GM19468 (cell line): ENCODE data around the gene CD247.

Experiments used
- ATAC-seq: cut with Tn5 transposase; IDR thresholded peaks from one replicate; pipeline ENCODE4 v1.9.1; 2021; ENCODE audit warnings: mild to moderate bottlenecking, moderate library complexity, moderate number of reproducible peaks; ENCODE audit not compliant: unreplicated experiment; ENCODE audit errors: extremely low read depth

The CD247 gene

DNA sequence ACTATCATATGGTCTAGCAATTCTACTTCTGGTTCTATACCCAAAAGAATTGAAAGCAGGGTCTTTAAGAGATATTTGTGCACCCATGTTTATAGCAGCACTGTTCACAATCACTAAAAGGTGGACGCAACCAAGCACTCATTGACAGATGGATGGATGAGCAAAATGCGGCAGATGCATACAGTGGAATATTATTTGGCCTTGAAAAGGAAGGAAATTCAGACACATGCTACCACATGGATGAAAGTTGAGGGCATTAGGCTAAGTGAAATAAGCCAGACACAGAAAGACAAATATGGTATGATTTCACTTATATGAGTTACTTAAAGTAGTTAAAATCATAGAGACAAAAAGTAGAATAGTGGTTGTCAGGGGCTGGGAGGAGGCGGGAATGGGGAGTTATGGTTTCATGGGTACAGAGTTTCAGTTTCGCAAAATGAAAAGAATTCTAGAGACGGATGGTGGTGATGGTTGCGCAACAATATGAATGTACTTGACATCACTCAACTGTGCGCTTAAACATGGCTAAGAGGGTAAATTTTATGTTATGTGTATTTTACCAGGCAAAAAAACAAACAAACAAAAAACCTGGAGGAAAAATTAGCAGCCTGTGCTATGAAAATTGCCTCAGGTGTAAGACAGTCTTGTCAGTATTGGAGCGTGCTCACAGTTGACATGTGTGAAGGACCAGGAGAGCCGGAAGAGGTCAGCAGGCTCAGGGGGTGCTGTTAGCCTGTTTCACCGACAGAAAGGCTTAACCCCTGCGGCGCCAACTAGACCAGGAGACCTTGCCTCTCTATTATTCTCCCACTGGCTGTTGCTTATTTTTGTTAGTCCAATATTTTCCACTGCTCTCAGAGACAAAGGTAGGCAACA, 26.5 kb downstream of the CD247 start:
- no peak for ATAC-seq

- ATAC-seq, result no peak
These were observed 27.6 kb downstream of the CD247 start for GRCh38 chr1:167490765-167491164.

GRCh38 chr1:167489571-167490340, 28.6 kb downstream of the CD247 start:
- ATAC-seq, result no peak

- ATAC-seq, result no peak
These were observed 29.5 kb downstream of the CD247 start for GRCh38 chr1:167488786-167489185.

DNA sequence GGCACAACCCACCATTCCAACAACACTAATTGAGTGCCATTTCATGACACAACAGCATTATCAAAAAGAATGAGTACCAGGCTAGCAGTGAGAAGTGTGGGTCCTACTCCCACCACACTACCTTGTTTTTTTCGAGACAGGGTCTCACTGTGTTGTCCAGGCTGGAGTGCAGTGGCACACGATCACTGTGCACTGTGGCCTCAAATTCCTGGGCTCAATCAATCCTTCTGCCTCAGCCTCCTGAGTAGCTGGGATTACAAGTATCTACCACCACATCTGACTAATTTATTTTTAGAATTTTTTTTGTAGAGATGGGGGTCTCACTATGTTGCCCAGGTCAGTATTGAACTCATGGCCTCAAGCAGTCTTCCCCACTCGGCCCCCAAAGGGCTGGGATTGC, 30.7 kb downstream of the CD247 start:
- ATAC-seq, result no peak

DNA sequence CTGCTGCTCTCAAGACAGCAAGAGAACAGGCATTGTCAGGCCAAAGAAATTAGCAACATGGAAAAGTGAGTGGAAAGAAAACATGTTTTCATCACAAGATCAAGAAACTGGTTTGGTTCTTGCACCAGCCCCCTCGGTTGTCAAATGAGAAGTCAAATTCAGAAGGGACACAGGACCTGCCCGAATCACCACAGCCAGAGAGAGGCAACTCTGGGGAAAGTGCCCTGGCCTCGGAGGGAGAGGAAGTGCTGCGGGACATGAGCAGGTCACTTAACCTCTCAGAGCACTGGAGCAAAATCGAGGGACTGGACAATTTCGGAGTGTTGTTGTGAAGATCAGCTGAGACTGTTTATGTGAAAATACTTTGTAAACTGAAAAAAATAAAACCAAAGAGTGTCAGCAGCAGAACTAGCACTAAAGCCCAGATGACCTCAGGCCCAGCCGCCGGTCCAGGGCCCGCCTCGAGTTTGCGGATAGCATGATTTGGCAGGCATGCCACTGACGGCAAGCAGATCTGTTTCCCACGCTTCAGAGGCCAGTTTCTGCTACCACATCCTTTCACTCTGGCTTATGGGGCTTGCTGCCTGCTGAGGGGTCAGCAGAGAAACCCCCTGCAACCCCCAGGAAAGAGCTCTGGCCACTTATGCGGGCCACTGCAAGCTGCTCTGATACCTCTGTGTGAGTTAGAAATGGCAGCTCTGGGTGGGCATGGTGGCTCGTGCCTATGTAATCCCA, 32.1 kb downstream of the CD247 start:
- ATAC-seq, result no peak

DNA sequence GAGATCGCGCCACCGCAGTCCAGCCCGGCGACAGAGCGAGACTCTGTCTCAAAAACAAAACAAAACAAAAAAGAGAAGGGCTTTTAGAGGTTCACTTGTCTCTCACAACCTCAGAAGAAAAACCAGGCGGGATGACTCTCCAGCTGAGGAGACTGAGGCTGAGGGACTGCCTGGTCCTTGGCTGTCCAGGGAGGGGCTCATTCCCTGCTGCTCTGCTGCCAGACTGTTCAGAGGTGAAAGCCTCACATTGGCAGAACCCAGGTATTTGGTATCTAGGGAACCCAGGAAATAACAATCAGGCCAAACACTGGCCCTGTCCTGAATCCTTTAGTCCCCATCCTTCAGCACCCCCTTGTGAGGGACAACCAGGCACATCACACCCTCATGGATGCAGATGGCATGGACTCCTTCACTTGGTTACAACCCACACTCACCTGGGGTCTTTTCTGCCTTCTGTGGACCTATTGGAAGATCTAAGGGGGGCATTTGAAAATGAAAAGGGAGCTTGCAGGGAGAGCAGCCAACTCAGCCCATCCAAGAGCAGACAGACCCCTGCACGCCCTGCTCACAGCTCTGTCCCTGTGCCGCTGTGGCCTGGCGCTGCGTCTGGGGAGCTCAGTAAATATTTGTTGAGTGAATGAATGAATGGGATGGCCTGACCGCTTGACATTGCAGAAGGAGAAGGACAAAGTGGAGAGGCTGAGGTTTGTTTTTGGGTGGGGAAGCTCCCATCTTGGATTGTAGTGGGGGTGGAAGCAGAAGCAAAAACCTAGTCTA, 33.4 kb downstream of the CD247 start:
- no peak for ATAC-seq

DNA sequence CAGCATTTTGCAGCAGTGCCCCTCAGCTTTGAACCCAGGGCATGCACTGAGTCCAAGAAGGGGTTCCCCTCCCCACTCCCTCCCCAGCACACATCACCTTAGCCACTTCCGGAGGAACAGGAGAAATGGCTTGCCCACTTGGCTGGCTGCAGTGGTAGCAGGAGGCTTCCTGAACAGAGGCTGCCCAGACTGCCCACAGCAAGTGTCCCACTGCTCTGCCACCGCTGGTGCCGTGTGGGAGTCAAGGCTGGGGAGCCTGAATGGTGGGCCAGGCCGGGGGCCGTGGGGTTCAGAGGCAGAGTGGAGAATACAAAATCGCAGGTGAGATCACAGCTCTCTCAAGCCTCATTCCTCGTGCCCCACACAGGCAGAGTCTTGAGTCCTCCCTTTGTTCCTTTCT, 34.5 kb downstream of the CD247 start:
- no peak for ATAC-seq

DNA sequence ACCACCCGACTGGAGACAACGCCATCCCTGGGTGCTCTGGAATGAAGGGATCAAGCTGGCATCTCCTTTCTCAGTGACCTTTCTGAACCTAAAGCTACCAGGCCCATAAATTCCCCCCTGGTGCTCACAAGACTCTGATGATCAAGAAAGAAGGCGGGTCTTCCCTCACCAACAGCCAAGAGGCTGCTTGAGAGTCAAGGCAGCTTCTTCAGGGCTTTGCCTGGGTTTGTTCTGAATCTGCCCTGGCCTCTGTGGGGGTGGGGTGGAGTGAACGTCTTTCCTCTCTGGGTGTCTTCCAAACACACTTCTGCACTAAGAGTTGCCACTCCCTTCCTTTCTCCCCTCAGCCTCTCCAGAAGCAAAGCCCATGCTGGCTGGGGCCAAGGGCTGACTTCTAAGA, 36.1 kb downstream of the CD247 start:
- ATAC-seq, result no peak

DNA sequence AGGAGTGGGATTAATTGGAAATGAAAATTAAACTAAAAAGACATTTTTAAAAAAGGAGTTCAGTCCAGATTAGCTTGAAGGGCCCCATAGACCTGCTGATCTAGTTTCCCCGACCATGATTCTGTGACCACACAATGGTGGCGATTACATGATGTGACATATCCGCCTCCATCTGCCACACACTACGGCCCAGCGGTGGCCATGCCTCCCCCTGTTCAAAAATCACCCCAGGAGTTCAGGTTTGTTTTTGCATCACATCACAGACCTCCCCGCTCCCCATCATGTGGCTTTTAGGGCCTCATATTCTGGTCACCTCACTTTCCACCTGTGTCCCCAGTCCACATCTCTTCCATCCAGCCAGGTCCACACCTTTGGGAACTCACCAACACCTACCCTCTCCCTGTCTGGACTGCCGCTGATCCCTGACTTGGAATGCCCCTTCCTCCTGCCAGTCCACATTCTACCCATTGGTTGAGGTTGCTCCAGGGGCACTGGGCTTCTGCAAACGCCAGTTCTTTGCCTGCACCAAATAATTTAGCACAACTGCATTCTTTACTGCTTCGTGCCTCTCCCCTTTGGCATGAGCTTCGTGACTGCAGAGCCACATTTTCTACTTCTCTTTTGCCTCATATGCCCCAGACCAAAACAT, 38.9 kb downstream of the CD247 start:
- no peak for ATAC-seq

GRCh38 chr1:167477986-167478385, 40.3 kb downstream of the CD247 start:
- ATAC-seq, result no peak

DNA sequence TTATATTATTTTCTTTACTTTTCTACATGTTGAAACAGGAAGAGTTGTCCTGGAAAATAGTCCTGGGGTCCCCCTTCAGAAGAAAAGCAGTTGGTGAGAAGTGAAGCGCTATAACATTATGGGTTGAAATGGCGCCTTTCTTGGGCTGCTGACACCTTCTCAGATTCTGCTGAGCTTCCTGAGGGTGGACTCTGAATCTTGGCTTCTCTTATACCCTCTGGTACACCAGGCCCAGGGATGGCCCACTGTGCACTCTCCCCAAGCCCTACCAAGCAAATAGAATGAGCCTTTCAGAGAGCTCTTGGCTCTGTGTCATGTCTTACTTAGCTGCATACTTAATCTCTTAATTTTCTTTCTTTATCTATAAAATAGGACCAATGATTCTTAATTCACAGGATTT, 42.3 kb downstream of the CD247 start:
- ATAC-seq, result no peak

DNA sequence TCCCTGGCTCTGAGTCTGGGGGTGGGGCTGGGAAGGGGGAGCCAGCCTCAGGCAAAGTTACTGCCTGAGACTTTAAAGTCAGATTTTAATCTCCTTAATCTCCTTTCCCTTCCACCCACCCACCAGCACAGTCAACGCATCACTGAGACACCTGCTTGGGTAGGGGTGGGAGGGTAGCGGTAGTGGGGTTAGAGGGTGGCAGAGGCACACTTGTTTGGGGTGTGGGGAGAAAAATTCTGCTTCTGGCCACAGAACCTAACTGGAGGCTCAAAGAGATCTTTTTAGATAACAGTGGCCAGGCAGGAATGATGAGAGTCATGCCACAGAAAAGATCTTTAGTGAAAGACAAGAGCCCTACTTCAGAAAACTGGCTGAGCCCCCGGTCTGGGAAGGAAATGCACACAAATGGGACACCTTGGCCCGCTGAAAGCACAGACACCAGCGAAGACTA, 44.1 kb downstream of the CD247 start:
- ATAC-seq, result no peak

DNA sequence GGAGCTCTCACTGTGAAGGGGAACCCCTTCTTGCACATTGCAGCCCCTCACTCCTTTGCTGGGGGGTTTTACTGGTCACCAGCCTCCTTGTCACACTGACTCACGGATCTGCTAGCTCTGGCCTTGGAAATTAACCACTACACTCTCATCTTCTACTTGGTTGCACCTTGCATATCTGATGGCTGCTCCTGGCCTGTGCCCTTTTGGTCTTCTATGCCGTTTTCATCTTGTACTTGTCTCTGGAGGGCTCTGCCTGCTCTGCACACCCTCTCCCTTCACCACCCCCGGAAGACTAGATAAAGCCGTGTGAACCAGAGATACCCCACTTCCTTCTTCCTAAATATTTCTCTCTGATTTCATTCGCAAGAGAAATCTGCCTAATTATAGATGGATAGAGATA, 44.6 kb downstream of the CD247 start:
- ATAC-seq, result no peak

- no peak for ATAC-seq
These were observed 45.4 kb downstream of the CD247 start for GRCh38 chr1:167472752-167473521.

DNA sequence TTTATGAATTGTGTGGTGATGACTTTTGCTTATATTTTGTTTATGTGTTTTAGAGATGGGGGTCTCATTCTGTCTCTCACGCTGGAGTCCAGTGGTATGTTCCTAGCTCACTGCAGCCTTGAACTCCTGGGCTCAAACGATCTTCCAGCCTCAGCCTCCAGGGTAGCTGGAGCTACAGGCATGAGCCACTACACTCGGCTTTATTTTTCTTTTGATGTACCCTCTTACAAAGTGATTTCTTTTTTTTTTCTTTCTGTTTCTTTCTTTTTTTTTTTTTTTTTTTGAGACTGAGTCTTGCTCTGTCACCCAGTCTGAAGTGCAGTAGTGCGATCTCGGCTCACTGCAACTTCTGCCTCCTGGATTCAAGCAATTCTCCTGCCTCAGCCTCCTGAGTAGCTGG, 46.8 kb downstream of the CD247 start:
- no peak for ATAC-seq

DNA sequence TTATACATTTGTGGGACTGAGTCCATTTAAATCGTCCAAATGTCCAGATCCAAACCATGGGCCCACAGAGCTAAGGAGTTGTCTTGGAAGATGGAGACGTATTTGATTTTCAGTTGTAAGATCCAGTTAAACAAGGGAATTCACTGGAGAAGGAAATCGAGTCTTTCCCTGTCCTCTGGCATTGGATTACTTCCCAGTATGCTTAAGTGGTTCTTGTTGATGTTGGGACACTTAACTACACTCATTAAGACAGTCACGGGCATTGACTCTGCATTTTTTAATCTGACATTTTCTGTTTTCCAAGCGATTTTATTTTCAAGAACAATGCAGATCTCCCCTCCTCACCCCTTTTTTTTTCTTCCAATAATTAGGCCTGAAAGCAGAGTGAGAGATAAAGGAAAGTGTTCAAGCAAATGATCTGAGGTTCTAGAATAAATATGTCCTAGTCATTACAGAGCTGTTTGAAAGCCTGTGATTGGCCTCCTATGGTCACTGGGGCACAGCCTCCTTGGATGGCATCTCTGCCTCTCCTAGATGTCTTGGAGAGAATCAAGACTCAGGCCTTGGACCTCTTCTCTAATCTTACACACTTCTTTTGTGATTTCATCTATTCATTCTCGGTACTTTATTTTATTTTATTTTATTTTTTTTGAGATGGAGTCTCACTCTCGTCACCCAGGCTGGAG, 48.9 kb downstream of the CD247 start:
- ATAC-seq, result no peak

DNA sequence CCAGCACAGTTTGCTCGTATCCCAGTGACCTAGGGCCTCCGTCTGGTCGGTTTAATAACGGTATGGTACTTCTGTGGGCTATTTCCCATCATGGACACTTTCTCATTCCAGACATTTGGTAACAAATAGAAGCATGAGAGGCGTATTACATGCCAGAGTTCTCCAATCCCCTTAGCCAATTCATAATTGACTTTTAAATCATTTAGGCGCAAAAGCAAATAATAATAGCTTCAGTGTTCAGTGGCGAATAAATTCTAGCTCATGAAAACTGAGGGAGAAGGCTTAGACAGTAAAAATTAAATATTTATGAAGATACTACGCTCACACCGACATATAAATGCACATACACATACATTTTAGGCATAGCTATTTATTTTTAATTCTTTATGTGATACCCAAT, 50.6 kb downstream of the CD247 start:
- ATAC-seq, result no peak
